K562 (cell line): Measurements from ENCODE around the gene HDGFL2. TPM values are rescaled to one million over a fixed set of nuclear protein-coding genes. Genes with fewer than 3 reads are reported as not detected.

Source experiments
- BRF2 ChIP-seq: IDR thresholded peaks from 3 replicates; pipeline ENCODE4 v1.6.1; 2011; ENCODE audit warnings: borderline replicate concordance, mild to moderate bottlenecking; ENCODE audit not compliant: insufficient read length, insufficient read depth
- LARP7 ChIP-seq: fragments of 450-650 bp; IDR thresholded peaks from 2 replicates; pipeline ENCODE4 v1.6.1; 2016
- SMAD4 ChIP-seq: fragments of 250-450 bp; sonication (Bioruptor Pico); conservative IDR thresholded peaks from 2 replicates; pipeline ENCODE4 v1.8.0; 2021; ENCODE audit warnings: inconsistent platforms, mild to moderate bottlenecking, moderate library complexity
- ZBTB40 ChIP-seq, 2 experiments: fragments of 450-650 bp in 1 of 2; sonication (generic) in 1 of 2; formaldehyde crosslinking in 1 of 2; IDR thresholded peaks; 2 replicates each; pipeline versions ENCODE4 v1.7.1 to v1.9.0; 2016 to 2022; ENCODE audit warnings: inconsistent platforms in 1 of 2, mild to moderate bottlenecking in 1 of 2, missing genetic modification reagents in 1 of 2
- ZNF395 ChIP-seq: fragments of 200-800 bp; sonication (Bioruptor generic); IDR thresholded peaks from 2 replicates; pipeline ENCODE4 v1.6.1; 2017; ENCODE audit warnings: missing genetic modification characterization, missing compliant biosample characterization
- ZNF436 ChIP-seq: fragments of 250-450, 450-650 bp; sonication (Bioruptor Pico); formaldehyde crosslinking; IDR thresholded peaks from 2 replicates; pipeline ENCODE4 v1.7.0; 2020; ENCODE audit warnings: mild to moderate bottlenecking
- polyA plus RNA-seq, 8 experiments: library from polyadenylated mRNA; depleted of rRNA in 4 of 8; stranded (reverse) in 5 of 8; unstranded in 3 of 8; fragments of >200 nt; fragmentation: Nextera tagmentation in 2 of 8; fragmentation: Illumina TruSeq in 1 of 8; extraction: Ambion mirVana in 2 of 8; extraction: Trizol in 1 of 8; gene quantifications; 2 replicates each; pipeline versions ENCODE4 v1.2.1 to v1.2.3, GENCODE V29; 2011 to 2014; ENCODE audit warnings: inconsistent platforms in 1 of 8, missing spikeins in 1 of 8
- total RNA-seq, 7 experiments: library from RNA; depleted of rRNA in 6 of 7; stranded (reverse); fragments of >200 nt in 6 of 7; fragmentation: Illumina TruSeq in 2 of 7; extraction: Trizol in 2 of 7; gene quantifications; 2 replicates each; pipeline versions ENCODE4 v1.2.1 to v1.2.3, GENCODE V29; 2011 to 2021; ENCODE audit warnings: low replicate concordance in 1 of 7
- TF ChIP-seq, protein P1 (sequence below), 2 experiments: fragments of 250-450 bp in 1 of 2; fragments of 450-650 bp in 1 of 2; sonication (Bioruptor Pico) in 1 of 2; IDR thresholded peaks; 2 replicates each; pipeline versions ENCODE4 v1.6.1 to v1.8.0; 2016 to 2021; ENCODE audit warnings: mild to moderate bottlenecking in 2 of 2, moderate library complexity in 2 of 2, missing compliant biosample characterization in 1 of 2, missing genetic modification characterization in 1 of 2
- TF ChIP-seq, protein P2 (sequence below), 2 experiments: IDR thresholded peaks; 2 replicates each; pipeline ENCODE4 v1.6.1; 2011; ENCODE audit warnings: borderline replicate concordance in 1 of 2, control low read depth in 1 of 2, low read depth in 1 of 2, low read length in 1 of 2, mild to moderate bottlenecking in 1 of 2, mixed read lengths in 1 of 2, moderate library complexity in 1 of 2; ENCODE audit not compliant: insufficient read depth in 1 of 2, insufficient read length in 1 of 2, poor library complexity in 1 of 2, severe bottlenecking in 1 of 2; ENCODE audit errors: extremely low read depth in 1 of 2

The HDGFL2 gene
- total and polyA plus RNA-seq, 9 of the 15 experiments (the other 6 are each of a cell fraction or from before 2014, with no cell fraction given) = 0.13 to 61.7 (median 16.0) TPM

DNA sequence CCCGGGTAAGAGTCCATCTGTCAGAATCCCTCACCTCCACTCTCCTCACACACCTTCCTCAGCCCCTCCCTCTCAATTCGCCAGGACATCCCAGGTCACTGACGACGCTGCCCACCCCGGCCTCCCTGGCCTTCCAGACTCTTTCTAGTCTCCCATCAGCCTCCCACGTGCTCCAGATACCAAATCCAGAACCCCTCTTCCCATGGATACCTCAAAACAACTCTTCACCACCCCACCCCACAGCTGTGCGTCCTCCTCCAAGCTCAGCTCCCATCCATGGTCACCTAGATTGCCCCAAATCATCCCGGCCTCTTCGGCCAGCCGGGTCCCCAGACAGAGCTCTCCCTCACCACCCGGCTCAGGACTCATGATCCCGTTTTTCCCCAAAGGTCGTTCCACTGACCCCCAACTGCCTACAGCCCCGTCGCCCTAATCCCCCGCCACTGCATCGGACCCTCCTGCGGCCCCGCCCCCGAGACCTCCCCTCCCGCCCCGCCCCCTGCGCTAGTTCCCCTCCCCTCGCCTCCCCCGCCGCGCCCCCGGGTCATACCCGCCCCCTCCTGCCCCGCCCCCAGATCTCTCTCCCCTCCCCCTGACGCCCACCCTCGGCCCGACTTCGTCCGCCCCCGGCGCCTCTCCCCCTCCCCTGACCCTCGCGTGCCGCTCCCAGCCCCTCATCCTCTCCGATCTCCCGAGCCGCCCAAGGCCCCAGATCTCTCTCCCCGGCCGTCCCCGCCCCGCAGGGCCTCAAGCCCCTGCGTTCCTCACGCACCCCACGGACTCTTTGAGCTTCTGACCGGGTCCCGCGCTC, 15.0 kb upstream of the HDGFL2 start (continued):
- no peak for TF ChIP-seq ZBTB40 (IDR thresholded peaks at IDR 0.05)
- no peak for TF ChIP-seq ZBTB40 (CRISPR knock-in tag; IDR thresholded peaks at IDR 0.05)
- TF ChIP-seq, protein P1, sequence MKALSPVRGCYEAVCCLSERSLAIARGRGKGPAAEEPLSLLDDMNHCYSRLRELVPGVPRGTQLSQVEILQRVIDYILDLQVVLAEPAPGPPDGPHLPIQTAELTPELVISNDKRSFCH (CRISPR knock-in tag; IDR thresholded peaks at IDR 0.05) = no peak
- TF ChIP-seq, protein P1 (tag; IDR thresholded peaks at IDR 0.05) = no peak
- TF ChIP-seq, protein P2, sequence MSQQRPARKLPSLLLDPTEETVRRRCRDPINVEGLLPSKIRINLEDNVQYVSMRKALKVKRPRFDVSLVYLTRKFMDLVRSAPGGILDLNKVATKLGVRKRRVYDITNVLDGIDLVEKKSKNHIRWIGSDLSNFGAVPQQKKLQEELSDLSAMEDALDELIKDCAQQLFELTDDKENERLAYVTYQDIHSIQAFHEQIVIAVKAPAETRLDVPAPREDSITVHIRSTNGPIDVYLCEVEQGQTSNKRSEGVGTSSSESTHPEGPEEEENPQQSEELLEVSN (IDR thresholded peaks at IDR 0.05; ENCODE audit: borderline replicate concordance in 1 of 2, extremely low read depth in 1 of 2, insufficient read depth in 1 of 2, insufficient read length in 1 of 2, low read depth in 1 of 2, low read length in 1 of 2, poor library complexity in 1 of 2, severe bottlenecking in 1 of 2) = peak in 1 of 2 experiments; percentile 6
- TF ChIP-seq SMAD4 (CRISPR knock-in tag) = no peak
- TF ChIP-seq ZNF395 (CRISPR knock-in tag) = no peak
- no peak for TF ChIP-seq BRF2
- peak; percentile 54; the same call in 1 of the 2 replicates for TF ChIP-seq LARP7
- TF ChIP-seq ZNF436 (CRISPR knock-in tag) = no peak
